ENCODE results near the gene MTA2.

DNA sequence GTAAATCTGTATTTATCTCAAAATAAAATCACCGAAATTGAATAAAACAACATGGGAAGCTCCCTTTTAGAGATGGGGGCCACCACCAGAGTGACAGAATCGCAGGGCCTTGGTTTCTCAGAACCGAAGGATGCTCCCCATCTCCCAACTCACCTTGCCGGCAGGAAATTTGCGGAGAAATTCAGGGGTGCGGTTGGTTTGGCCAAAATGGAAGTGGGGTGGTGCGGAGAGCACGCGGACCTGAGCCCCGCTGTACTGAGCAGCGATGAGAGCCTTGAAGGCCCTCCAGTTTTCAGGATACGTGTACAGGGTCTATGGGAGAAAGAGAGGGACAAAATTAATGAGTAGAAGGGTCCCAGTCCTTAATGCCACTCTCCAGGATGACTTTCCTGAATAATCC, 29.2 kb downstream of the MTA2 start:
- TF ChIP-seq CTCF (IDR thresholded peaks at IDR 0.05) (no peak), POLR2A (IDR thresholded peaks at IDR 0.05) (no peak)
